Measurements from ENCODE around the gene PPA1.
"Not testable (repeated sequence)": the region's sequence is repeated elsewhere in the genome, so short reads cannot be mapped to it uniquely, and the experiment has no call there.

Gene PPA1

GRCh38 chr10:70254778-70255328 lies 21.6 kb upstream of the PPA1 start:
- DNase-seq (ENCODE audit: low spot score): no peak

- DNase-seq (ENCODE audit: low spot score): no peak
Observed at GRCh38 chr10:70253878-70254765, 20.9 kb upstream of the PPA1 start.

GRCh38 chr10:70250961-70251680 lies 17.9 kb upstream of the PPA1 start:
- DNase-seq (ENCODE audit: low spot score): no peak

GRCh38 chr10:70247360-70247759 lies 14.1 kb upstream of the PPA1 start:
- DNase-seq (ENCODE audit: low spot score): no peak

- no peak for DNase-seq (ENCODE audit: low spot score)
Observed at GRCh38 chr10:70241081-70241480, 7.9 kb upstream of the PPA1 start.

GRCh38 chr10:70239986-70240385 lies 6.8 kb upstream of the PPA1 start:
- DNase-seq (ENCODE audit: low spot score): not testable (repeated sequence)

- not testable (repeated sequence) for DNase-seq (ENCODE audit: low spot score)
Observed at GRCh38 chr10:70239077-70239976, 6.1 kb upstream of the PPA1 start.

- not testable (repeated sequence) for DNase-seq (ENCODE audit: low spot score)
Observed at GRCh38 chr10:70237958-70238536, 4.8 kb upstream of the PPA1 start.

- no peak for DNase-seq (ENCODE audit: low spot score)
Observed at GRCh38 chr10:70234668-70235447, 1.6 kb upstream of the PPA1 start.

GRCh38 chr10:70233939-70234300 lies 691 bp upstream of the PPA1 start:
- no peak for DNase-seq (ENCODE audit: low spot score)

GRCh38 chr10:70232859-70233108 lies 445 bp downstream of the PPA1 start:
- DNase-seq (ENCODE audit: low spot score): no peak

- peak; percentile 32 for DNase-seq (ENCODE audit: low spot score)
Observed at GRCh38 chr10:70232155-70232858, 922 bp downstream of the PPA1 start.

- DNase-seq (ENCODE audit: low spot score): no peak
Observed at GRCh38 chr10:70228491-70228890, 4.7 kb downstream of the PPA1 start.

GRCh38 chr10:70227548-70228320 lies 5.5 kb downstream of the PPA1 start:
- no peak for DNase-seq (ENCODE audit: low spot score)

GRCh38 chr10:70223728-70224127 lies 9.5 kb downstream of the PPA1 start:
- DNase-seq (ENCODE audit: low spot score): no peak

GRCh38 chr10:70222811-70223447 lies 10.3 kb downstream of the PPA1 start:
- not testable (repeated sequence) for DNase-seq (ENCODE audit: low spot score)

- no peak for DNase-seq (ENCODE audit: low spot score)
Observed at GRCh38 chr10:70222340-70222794, 10.9 kb downstream of the PPA1 start.

GRCh38 chr10:70221030-70221429 lies 12.2 kb downstream of the PPA1 start:
- no peak for DNase-seq (ENCODE audit: low spot score)

GRCh38 chr10:70212879-70213278 lies 20.4 kb downstream of the PPA1 start:
- no peak for DNase-seq (ENCODE audit: low spot score)
